Measurements from ENCODE around the gene SPNS1.
"Not testable (repeated sequence)": the region's sequence is repeated elsewhere in the genome, so short reads cannot be mapped to it uniquely, and the experiment has no call there.

SPNS1 gene

GRCh38 chr16:28987170-28987853 is 12.7 kb downstream of the SPNS1 start:
- no peak for DNase-seq (ENCODE audit: extremely low read depth in 1 of 2, low read depth in 1 of 2)

DNA sequence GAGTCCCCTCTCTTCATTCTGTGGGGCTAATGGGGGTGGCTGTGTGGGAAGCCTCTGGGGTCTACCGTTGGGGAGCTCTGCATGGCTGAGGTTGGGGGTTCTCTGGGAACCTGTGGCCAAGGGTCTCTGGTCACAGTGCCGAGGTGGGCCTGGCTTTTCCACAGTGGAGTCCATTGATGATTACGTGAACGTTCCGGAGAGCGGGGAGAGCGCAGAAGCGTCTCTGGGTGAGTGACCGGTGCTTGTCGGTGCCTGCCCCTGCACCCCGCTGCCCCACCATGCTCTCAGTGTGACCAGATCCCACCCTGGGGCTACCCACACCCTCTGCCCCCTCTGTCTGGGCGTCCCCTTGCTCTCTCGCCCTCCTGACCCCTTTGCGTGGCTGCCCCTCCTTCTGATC is 14.8 kb downstream of the SPNS1 start:
- no peak for DNase-seq (ENCODE audit: extremely low read depth in 1 of 2, low read depth in 1 of 2)

GRCh38 chr16:28990375-28991040 is 15.9 kb downstream of the SPNS1 start:
- peak in 1 of 2 donors; percentile 78 for DNase-seq (ENCODE audit: extremely low read depth in 1 of 2, low read depth in 1 of 2)

DNA sequence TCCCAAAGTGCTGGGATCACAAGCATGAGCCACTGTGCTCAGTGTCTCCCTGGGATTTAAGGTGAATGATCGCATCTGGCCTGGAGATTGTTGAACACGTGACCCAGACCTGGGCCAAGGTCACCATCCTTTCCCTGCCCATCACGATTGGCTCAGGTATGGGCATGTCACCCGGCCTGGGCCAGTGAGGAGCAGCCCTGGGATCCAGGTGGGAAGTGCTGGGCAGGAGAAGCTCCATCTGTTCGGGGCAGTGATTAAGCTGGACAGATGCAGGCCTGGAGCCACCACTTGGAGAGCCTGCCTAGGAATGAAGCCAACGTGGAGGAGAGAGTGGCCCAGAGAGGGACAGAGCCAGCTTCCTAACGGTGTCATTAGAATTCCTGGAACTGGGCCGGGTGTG is 17.1 kb downstream of the SPNS1 start:
- no peak for DNase-seq (ENCODE audit: extremely low read depth in 1 of 2, low read depth in 1 of 2)

DNA sequence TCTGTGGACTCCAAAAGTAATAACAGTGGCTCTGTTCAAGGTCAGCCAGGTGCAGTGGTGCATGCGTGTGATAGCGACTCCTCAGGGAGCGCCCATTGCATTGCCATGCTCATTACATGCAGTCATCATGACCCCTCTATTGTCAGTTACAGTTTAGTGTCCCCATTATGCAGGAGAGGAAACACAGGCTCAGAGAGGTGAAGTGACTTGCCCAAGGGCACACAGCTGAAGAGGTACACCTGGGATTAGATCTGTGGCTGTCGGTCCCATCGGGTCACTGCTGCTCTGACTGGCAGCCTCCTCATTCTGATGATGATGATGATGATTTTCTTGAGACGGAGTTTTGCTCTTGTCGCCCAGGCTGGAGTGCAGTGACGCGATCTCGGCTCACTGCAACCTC is 17.9 kb downstream of the SPNS1 start:
- no peak for DNase-seq (ENCODE audit: extremely low read depth in 1 of 2, low read depth in 1 of 2)

DNA sequence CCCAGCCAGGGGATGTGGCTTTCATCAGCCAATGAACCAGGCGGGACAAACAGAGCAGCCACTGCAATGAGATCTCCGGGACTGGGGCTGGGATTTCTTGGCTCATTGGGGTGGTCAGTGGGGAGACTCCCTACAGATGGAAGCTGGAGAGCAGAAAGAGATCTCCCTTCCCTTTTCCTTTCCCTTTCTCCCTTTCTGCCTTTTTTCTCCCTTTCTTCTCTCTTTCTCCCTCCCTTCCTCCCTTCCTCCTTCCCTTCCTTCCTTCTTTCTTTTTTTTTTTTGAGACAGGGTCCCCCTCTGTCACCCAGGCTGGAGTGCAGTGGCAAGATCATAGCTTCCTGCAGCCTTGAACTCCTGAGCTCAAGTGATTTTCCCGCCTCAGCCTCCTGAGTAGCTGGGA is 24.3 kb downstream of the SPNS1 start:
- no peak for DNase-seq (ENCODE audit: extremely low read depth in 1 of 2, low read depth in 1 of 2)

GRCh38 chr16:28999577-28999976 is 25.0 kb downstream of the SPNS1 start:
- no peak for DNase-seq (ENCODE audit: extremely low read depth in 1 of 2, low read depth in 1 of 2)

GRCh38 chr16:29000019-29000418 is 25.4 kb downstream of the SPNS1 start:
- no peak for DNase-seq (ENCODE audit: extremely low read depth in 1 of 2, low read depth in 1 of 2)

DNA sequence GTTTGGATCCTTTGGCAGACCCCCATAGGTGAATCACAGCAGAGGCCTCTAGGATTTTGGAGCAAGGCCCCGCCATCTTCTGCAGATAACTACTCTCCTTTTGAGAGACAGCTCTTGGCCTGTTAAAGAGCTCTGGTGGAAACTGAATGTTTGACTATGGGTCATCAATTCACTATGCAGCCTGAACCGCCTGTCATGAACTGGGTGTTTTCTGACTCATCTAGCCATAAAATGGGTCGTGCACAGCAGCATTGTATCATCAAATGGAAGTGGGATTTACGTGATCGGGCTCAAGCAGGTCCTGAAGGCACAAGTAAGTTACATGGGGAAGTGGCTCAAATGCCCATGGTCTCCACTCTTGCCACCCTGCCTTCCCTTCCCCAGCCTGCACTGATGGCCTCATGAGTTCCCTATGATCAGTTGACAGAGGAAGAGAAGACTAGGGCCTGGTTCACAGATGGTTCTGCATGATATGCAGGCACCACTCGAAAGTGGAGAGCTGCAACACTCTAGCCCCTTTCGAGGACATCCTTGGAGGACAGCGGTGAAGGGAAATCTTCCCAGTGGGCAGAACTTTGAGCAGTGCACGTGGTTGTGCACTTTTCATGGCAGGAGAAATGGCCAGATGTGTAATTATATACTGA is 30.0 kb downstream of the SPNS1 start:
- DNase-seq (ENCODE audit: extremely low read depth in 1 of 2, low read depth in 1 of 2), result not testable (repeated sequence)

GRCh38 chr16:29007730-29008593 is 33.4 kb downstream of the SPNS1 start:
- peak in 1 of 2 donors; percentile 77 for DNase-seq (ENCODE audit: extremely low read depth in 1 of 2, low read depth in 1 of 2)

GRCh38 chr16:29009050-29009837 is 34.7 kb downstream of the SPNS1 start:
- peak in 1 of 2 donors; percentile 45 for DNase-seq (ENCODE audit: extremely low read depth in 1 of 2, low read depth in 1 of 2)

- DNase-seq (ENCODE audit: extremely low read depth in 1 of 2, low read depth in 1 of 2), result no peak
Observed at GRCh38 chr16:29009838-29010166, 35.2 kb downstream of the SPNS1 start.

- DNase-seq (ENCODE audit: extremely low read depth in 1 of 2, low read depth in 1 of 2), result no peak
Observed at GRCh38 chr16:29011112-29011511, 36.5 kb downstream of the SPNS1 start.

- no peak for DNase-seq (ENCODE audit: extremely low read depth in 1 of 2, low read depth in 1 of 2)
Observed at GRCh38 chr16:29011851-29012250, 37.3 kb downstream of the SPNS1 start.

DNA sequence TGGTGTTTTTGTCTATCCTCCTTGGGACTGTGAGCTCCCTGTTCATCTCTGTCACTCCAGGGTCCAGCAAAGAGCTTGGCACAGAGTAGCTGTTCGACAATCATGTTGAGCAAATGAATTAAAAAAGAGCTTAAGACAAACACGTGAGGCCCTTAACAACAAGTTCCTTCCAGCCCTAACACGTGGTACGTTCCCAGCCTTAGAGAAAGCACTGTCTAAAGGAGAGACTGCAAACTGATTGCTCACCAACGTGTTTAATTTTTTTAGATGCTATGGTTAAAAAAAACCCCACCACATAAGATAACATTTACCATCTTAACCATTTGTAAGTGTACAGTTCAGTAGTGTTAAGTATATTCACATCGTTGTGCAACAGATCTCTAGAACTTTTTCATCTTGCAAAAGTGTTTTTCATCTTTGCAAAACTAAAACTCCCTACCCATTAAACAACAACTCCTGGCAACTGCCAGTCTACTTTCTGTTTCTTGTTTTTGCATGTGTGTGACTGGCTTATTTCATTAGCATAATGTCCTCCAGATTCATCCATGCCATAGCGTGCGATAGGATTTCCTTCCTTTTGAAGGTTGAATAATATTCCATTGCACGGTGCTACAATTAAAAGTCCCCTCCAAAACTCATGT is 38.5 kb downstream of the SPNS1 start:
- DNase-seq (ENCODE audit: extremely low read depth in 1 of 2, low read depth in 1 of 2), result no peak

GRCh38 chr16:29014561-29015069 is 40.0 kb downstream of the SPNS1 start:
- DNase-seq (ENCODE audit: extremely low read depth in 1 of 2, low read depth in 1 of 2), result no peak

- no peak for DNase-seq (ENCODE audit: extremely low read depth in 1 of 2, low read depth in 1 of 2)
Observed at GRCh38 chr16:29022196-29022595, 47.6 kb downstream of the SPNS1 start.

- no peak for DNase-seq (ENCODE audit: extremely low read depth in 1 of 2, low read depth in 1 of 2)
Observed at GRCh38 chr16:29023279-29024277, 49.0 kb downstream of the SPNS1 start.

DNA sequence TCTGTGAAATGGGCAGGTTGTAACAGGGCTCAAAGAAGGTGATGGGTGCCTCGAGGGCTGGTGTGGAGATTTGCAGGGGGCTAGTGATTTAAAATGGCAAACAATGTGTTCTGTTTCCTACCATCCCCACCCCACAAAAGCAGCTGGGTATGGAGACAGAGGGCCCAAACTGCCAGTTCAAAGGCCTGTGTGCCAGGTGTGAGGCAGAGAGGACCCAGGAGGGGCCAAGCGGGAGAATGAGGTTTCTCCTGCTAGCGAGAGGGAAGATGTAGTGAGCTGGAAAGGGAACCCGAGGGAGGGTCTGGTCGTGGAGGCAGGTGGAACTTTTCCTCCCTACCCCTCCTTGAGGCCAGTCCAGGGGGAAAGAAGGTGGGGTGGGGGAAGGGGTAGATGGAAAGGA is 49.7 kb downstream of the SPNS1 start:
- no peak for DNase-seq (ENCODE audit: extremely low read depth in 1 of 2, low read depth in 1 of 2)
